Endothelial cell of umbilical vein (primary cell): Measurements from ENCODE around the gene CNN2. TPM values are rescaled to one million over a fixed set of nuclear protein-coding genes. Genes with fewer than 3 reads are reported as not detected.
A peak's percentile ranks its signal among the peaks of the same experiment; 100 is the strongest.

Experiments
- BruUV-seq: library from RNA; stranded (reverse); fragments of 400-500 nt; replicated peaks from 2 replicates; lab custom pipeline; 2021; lab: Mats Ljungman, UMichigan
- CTCF ChIA-PET: fragments of 300-600, 350-600 bp; sonication (Branson Sonifier 250); formaldehyde crosslinking; loops from one replicate; lab custom pipeline; 2021; ENCODE audit warnings: antibody characterized with exemption, inconsistent platforms; lab: Charles Lee
- POLR2A ChIA-PET: fragments of 300-600, 350-600 bp; sonication (Branson Sonifier 250); formaldehyde crosslinking; loops from one replicate; lab custom pipeline; 2021; ENCODE audit warnings: antibody characterized with exemption, inconsistent platforms; lab: Charles Lee
- DNase-seq: peaks from one replicate; pipeline ENCODE4 v3.0.0-alpha.2; 2011; ENCODE audit warnings: low read depth, low spot score
- FAIRE-seq: peaks from 2 replicates; lab custom pipeline; 2011; peaks lifted over from hg19 to GRCh38; lab: Jason Lieb, UNC
- H2AFZ ChIP-seq: 2 replicates; pipeline ENCODE4 v1.6.0; 2012; ENCODE audit warnings: low read depth, low read length, control low read depth, inconsistent platforms
- H3K27ac ChIP-seq: 2 replicates; pipeline ENCODE4 v1.5.1; 2011; ENCODE audit warnings: low read depth, mild to moderate bottlenecking, control low read depth, low read length, moderate library complexity; ENCODE audit not compliant: insufficient read depth
- H3K27me3 ChIP-seq, 2 experiments: 2 replicates each; pipeline versions ENCODE4 v1.6.0 to v1.6.1; 2011; ENCODE audit warnings: low read length in 2 of 2, mixed read lengths in 1 of 2; ENCODE audit not compliant: control insufficient read depth in 2 of 2, insufficient read depth in 2 of 2
- H3K36me3 ChIP-seq, 2 experiments: 2 replicates in 1 of 2; 3 replicates in 1 of 2; pipeline ENCODE4 v1.5.1; 2011; ENCODE audit warnings: low read length in 2 of 2, mild to moderate bottlenecking in 1 of 2, moderate library complexity in 1 of 2; ENCODE audit not compliant: control insufficient read depth in 2 of 2, insufficient read depth in 2 of 2; ENCODE audit errors: extremely low read depth in 1 of 2
- H3K4me1 ChIP-seq: 3 replicates; pipeline ENCODE4 v1.5.1; 2011; ENCODE audit warnings: mild to moderate bottlenecking, low read length; ENCODE audit not compliant: control insufficient read depth, insufficient read depth; ENCODE audit errors: extremely low read depth
- H3K4me2 ChIP-seq: 2 replicates; pipeline ENCODE4 v1.6.1; 2011; ENCODE audit warnings: low read length, control low read depth, mixed read lengths; ENCODE audit not compliant: insufficient read depth
- H3K4me3 ChIP-seq, 3 experiments: fragments of 200-600 bp in 1 of 3; sonication (generic), shearing (Covaris generic) in 1 of 3; replicated peaks in 1 of 3; 2 replicates each; pipeline ENCODE4 v1.5.1; 2011 to 2016; ENCODE audit warnings: control low read depth in 3 of 3, low read length in 3 of 3, mild to moderate bottlenecking in 2 of 3, inconsistent platforms in 1 of 3, low read depth in 1 of 3, moderate library complexity in 1 of 3; ENCODE audit not compliant: insufficient read depth in 1 of 3
- H3K79me2 ChIP-seq: 2 replicates; pipeline ENCODE4 v1.6.0; 2012; ENCODE audit warnings: low read length, inconsistent platforms; ENCODE audit not compliant: control insufficient read depth, insufficient read depth
- H3K9ac ChIP-seq: replicated peaks from 2 replicates; pipeline ENCODE3; 2011; ENCODE audit warnings: low read length, control low read depth; ENCODE audit not compliant: insufficient read depth; ENCODE audit errors: extremely low read depth
- H3K9me1 ChIP-seq: replicated peaks from 3 replicates; pipeline ENCODE4 v1.6.0; 2011; ENCODE audit warnings: mild to moderate bottlenecking, low read length; ENCODE audit not compliant: control insufficient read depth, insufficient read depth; ENCODE audit errors: extremely low read depth
- H3K9me3 ChIP-seq: replicated peaks from 2 replicates; pipeline ENCODE4 v1.5.1; 2012; ENCODE audit warnings: low read length, inconsistent platforms; ENCODE audit not compliant: control insufficient read depth, insufficient read depth
- H4K20me1 ChIP-seq: replicated peaks from 2 replicates; pipeline ENCODE3; 2011; ENCODE audit warnings: mild to moderate bottlenecking, low read length; ENCODE audit not compliant: control insufficient read depth, insufficient read depth; ENCODE audit errors: extremely low read depth
- CTCF ChIP-seq, 2 donors: IDR thresholded peaks; 1 replicate in 1 of 2; 2 replicates in 1 of 2; pipeline ENCODE4 v1.5.1; 2011; ENCODE audit warnings: low read length in 2 of 2, mild to moderate bottlenecking in 2 of 2, moderate library complexity in 2 of 2, control low read depth in 1 of 2, inconsistent platforms in 1 of 2, low read depth in 1 of 2; ENCODE audit not compliant: insufficient read depth in 1 of 2; ENCODE audit errors: extremely low read depth in 1 of 2
- EZH2 ChIP-seq: IDR thresholded peaks from 2 replicates; pipeline ENCODE4 v1.6.1; 2012; ENCODE audit warnings: borderline replicate concordance, low read depth, mild to moderate bottlenecking, moderate library complexity, low read length, inconsistent platforms; ENCODE audit not compliant: severe bottlenecking
- FOS ChIP-seq: IDR thresholded peaks from 2 replicates; pipeline ENCODE4 v1.6.1; 2011; ENCODE audit warnings: mild to moderate bottlenecking, low read length, moderate library complexity, borderline replicate concordance; ENCODE audit not compliant: insufficient read depth
- GATA2 ChIP-seq: IDR thresholded peaks from 2 replicates; pipeline ENCODE4 v1.7.0; 2011; ENCODE audit warnings: low read depth, mild to moderate bottlenecking, moderate library complexity, mixed read lengths, low read length; ENCODE audit not compliant: insufficient read length, insufficient read depth
- JUN ChIP-seq: IDR thresholded peaks from 2 replicates; pipeline ENCODE4 v1.6.1; 2011; ENCODE audit warnings: borderline replicate concordance, low read depth; ENCODE audit not compliant: insufficient read length, insufficient read depth
- MAX ChIP-seq: IDR thresholded peaks from 2 replicates; pipeline ENCODE4 v1.6.1; 2011; ENCODE audit not compliant: insufficient read depth, insufficient read length
- MYC ChIP-seq: IDR thresholded peaks from one replicate; pipeline ENCODE4 v1.6.1; 2011; ENCODE audit warnings: mild to moderate bottlenecking, low read depth, low read length
- POLR2A ChIP-seq: IDR thresholded peaks from 2 replicates; pipeline ENCODE4 v1.6.1; 2012; ENCODE audit warnings: low read depth, mild to moderate bottlenecking, control low read depth, low read length
- POLR2AphosphoS5 ChIP-seq: IDR thresholded peaks from 2 replicates; pipeline ENCODE4 v1.6.1; 2012; ENCODE audit warnings: low read depth, mild to moderate bottlenecking, control low read depth, low read length, moderate library complexity; ENCODE audit not compliant: insufficient read depth
- dilution Hi-C: fragments of 300-500 bp; cut with MboI; formaldehyde crosslinking; loops from one replicate; pipeline ENCODE4 v1.15.0; 2019; ENCODE audit warnings: low sequenced_read_pairs; ENCODE audit not compliant: extremely low pct_ligation_motif_present
- intact Hi-C: fragments of 100-400 bp; cut with micrococcal nuclease; formaldehyde crosslinking; loops from one replicate; pipeline ENCODE4 v1.10.0; 2022
- polyA plus RNA-seq, 4 experiments: library from polyadenylated mRNA; depleted of rRNA in 3 of 4; stranded (reverse) in 3 of 4; unstranded in 1 of 4; fragments of >200 nt; gene quantifications; 2 replicates each; pipeline versions ENCODE4 v1.2.1 to v1.2.3, GENCODE V29; 2011 to 2012; ENCODE audit warnings: missing spikeins in 1 of 4
- total RNA-seq: library from RNA; stranded (reverse); gene quantifications from 2 replicates; pipeline ENCODE4 v1.2.3, GENCODE V29; 2021

CNN2 gene
- total and polyA plus RNA-seq, 2 donors (not counting 3 experiments of a cell fraction or from before 2014, with no cell fraction given) = 207 to 286 TPM

- DNase-seq = no peak
- intact Hi-C loops = no loop called here
- ChIA-PET POLR2A (interaction anchor here (0.7 kb wide), 2 partner anchors 53 to 93 kb away, joined by 6 to 7 read pairs; no protein-coding TSS in a partner anchor), CTCF (no interaction called here)
- no TSS peak for BruUV-seq
- peak overlapping the region; percentile 86 for H3K4me2 ChIP-seq
- H3K9me3 ChIP-seq = no peaks in the 10 kb centered on the region
- H3K4me3 ChIP-seq = peak overlapping the region in 1 of 3 experiments; percentile 90
- H3K9me1 ChIP-seq = no peaks in the 10 kb centered on the region
- peaks cover 40% of the 10 kb centered on the region for H3K4me1 ChIP-seq
- no peak for TF ChIP-seq MAX
- no peak for TF ChIP-seq CTCF (IDR thresholded peaks at IDR 0.05; ENCODE audit: extremely low read depth in 1 of 2, insufficient read depth in 1 of 2, low read depth in 1 of 2, low read length in 2 of 2)
- TF ChIP-seq MYC = no peak
- TF ChIP-seq POLR2A = no peak
- no peak for TF ChIP-seq GATA2
- no peak for TF ChIP-seq POLR2AphosphoS5
- no peak for TF ChIP-seq JUN
- no peak for TF ChIP-seq FOS
- TF ChIP-seq EZH2 = no peak
- peaks cover 68% of the 10 kb centered on the region for H3K79me2 ChIP-seq
- dilution Hi-C loops = no loop called here
- FAIRE-seq = no peak
- no peak overlapping the region for H3K9ac ChIP-seq
- H4K20me1 ChIP-seq = no peaks in the 10 kb centered on the region
- H3K27me3 ChIP-seq = no peaks in the 10 kb centered on the region
- H3K36me3 ChIP-seq = peaks cover 0 to 3% of the 10 kb centered on the region in 2 experiments
- H3K27ac ChIP-seq = no peak overlapping the region
- no peak overlapping the region for H2AFZ ChIP-seq
Measured at GRCh38 chr19:1018932-1019615, 7.3 kb upstream of the CNN2 start.
